ENCODE results near the gene LAMTOR2. TPM values are rescaled to one million over a fixed set of nuclear protein-coding genes. Genes with fewer than 3 reads are reported as not detected.
"Not testable (repeated sequence)": the region's sequence is repeated elsewhere in the genome, so short reads cannot be mapped to it uniquely, and the experiment has no call there.

Gene LAMTOR2
- total RNA-seq, 1 experiment from 2014 or later = 49.0 TPM

- DNase-seq (ENCODE audit: low read depth in 1 of 2, low spot score in 2 of 2) = no peak
- no peak within 1 kb of the TSS for H3K4me3 ChIP-seq
- no peaks in the 10 kb centered on the region for H3K36me3 ChIP-seq
- H3K4me1 ChIP-seq (replicated peaks) = peaks cover 15% of the 10 kb centered on the region
- H3K27ac ChIP-seq = no peak within 1 kb of the TSS
- no peaks in the 10 kb centered on the region for H3K27me3 ChIP-seq (replicated peaks)
- no peaks in the 10 kb centered on the region for H3K9me3 ChIP-seq (replicated peaks)
Observed at GRCh38 chr1:156060937-156061636, 6.5 kb downstream of the LAMTOR2 start, which contains the start of gene RAB25. Gene RAB25, plus strand, starts transcription at chr1:156061160. Its CDS starts 241 bp downstream, at chr1:156061401.

GRCh38 chr1:156062189-156062588 is 7.6 kb downstream of the LAMTOR2 start:
- no peak overlapping the region for H3K27ac ChIP-seq
- no peak overlapping the region for H3K4me3 ChIP-seq
- H3K36me3 ChIP-seq = no peaks in the 10 kb centered on the region
- H3K4me1 ChIP-seq (replicated peaks) = peaks cover 15% of the 10 kb centered on the region
- H3K9me3 ChIP-seq (replicated peaks) = no peaks in the 10 kb centered on the region
- no peak for DNase-seq (ENCODE audit: low read depth in 1 of 2, low spot score in 2 of 2)
- no peaks in the 10 kb centered on the region for H3K27me3 ChIP-seq (replicated peaks)

- no peaks in the 10 kb centered on the region for H3K9me3 ChIP-seq (replicated peaks)
- peaks cover 15% of the 10 kb centered on the region for H3K4me1 ChIP-seq (replicated peaks)
- peak; percentile 79 to 85 for DNase-seq (ENCODE audit: low read depth in 1 of 2, low spot score in 2 of 2)
- H3K36me3 ChIP-seq = no peaks in the 10 kb centered on the region
- H3K27ac ChIP-seq = no peak overlapping the region
- no peaks in the 10 kb centered on the region for H3K27me3 ChIP-seq (replicated peaks)
- no peak overlapping the region for H3K4me3 ChIP-seq
Observed at GRCh38 chr1:156063997-156064285, 9.4 kb downstream of the LAMTOR2 start.

GRCh38 chr1:156064615-156065014 is 10.0 kb downstream of the LAMTOR2 start:
- Histone ChIP-seq H3K4me1 (replicated peaks) (peaks cover 15% of the 10 kb centered on the region), H3K36me3 (no peaks in the 10 kb centered on the region), H3K4me3 (no peak overlapping the region), H3K27me3 (replicated peaks) (no peaks in the 10 kb centered on the region), H3K9me3 (replicated peaks) (no peaks in the 10 kb centered on the region), H3K27ac (no peak overlapping the region)
- no peak for DNase-seq (ENCODE audit: low read depth in 1 of 2, low spot score in 2 of 2)

GRCh38 chr1:156065212-156065611 is 10.6 kb downstream of the LAMTOR2 start:
- Histone ChIP-seq H3K4me1 (replicated peaks) (peaks cover 15% of the 10 kb centered on the region), H3K27ac (no peak overlapping the region), H3K27me3 (replicated peaks) (no peaks in the 10 kb centered on the region), H3K9me3 (replicated peaks) (no peaks in the 10 kb centered on the region), H3K4me3 (no peak overlapping the region), H3K36me3 (no peaks in the 10 kb centered on the region)
- no peak for DNase-seq (ENCODE audit: low read depth in 1 of 2, low spot score in 2 of 2)

GRCh38 chr1:156065871-156066270 is 11.3 kb downstream of the LAMTOR2 start:
- no peak overlapping the region for H3K27ac ChIP-seq
- no peak for DNase-seq (ENCODE audit: low read depth in 1 of 2, low spot score in 2 of 2)
- no peaks in the 10 kb centered on the region for H3K9me3 ChIP-seq (replicated peaks)
- H3K4me3 ChIP-seq = no peak overlapping the region
- no peaks in the 10 kb centered on the region for H3K36me3 ChIP-seq
- no peaks in the 10 kb centered on the region for H3K27me3 ChIP-seq (replicated peaks)
- H3K4me1 ChIP-seq (replicated peaks) = peaks cover 15% of the 10 kb centered on the region

GRCh38 chr1:156067262-156067661 is 12.7 kb downstream of the LAMTOR2 start:
- H3K4me1 ChIP-seq (replicated peaks) = peaks cover 15% of the 10 kb centered on the region
- no peak for DNase-seq (ENCODE audit: low read depth in 1 of 2, low spot score in 2 of 2)
- H3K4me3 ChIP-seq = no peak overlapping the region
- H3K36me3 ChIP-seq = no peaks in the 10 kb centered on the region
- no peak overlapping the region for H3K27ac ChIP-seq
- H3K9me3 ChIP-seq (replicated peaks) = no peaks in the 10 kb centered on the region
- no peaks in the 10 kb centered on the region for H3K27me3 ChIP-seq (replicated peaks)

- no peaks in the 10 kb centered on the region for H3K4me1 ChIP-seq (replicated peaks)
- H3K27me3 ChIP-seq (replicated peaks) = no peaks in the 10 kb centered on the region
- no peak for DNase-seq (ENCODE audit: low read depth in 1 of 2, low spot score in 2 of 2)
- no peak overlapping the region for H3K4me3 ChIP-seq
- no peaks in the 10 kb centered on the region for H3K36me3 ChIP-seq
- H3K27ac ChIP-seq = no peak overlapping the region
- H3K9me3 ChIP-seq (replicated peaks) = no peaks in the 10 kb centered on the region
Observed at GRCh38 chr1:156069490-156070455, 15.2 kb downstream of the LAMTOR2 start.

- H3K9me3 ChIP-seq (replicated peaks) = no peaks in the 10 kb centered on the region
- H3K27me3 ChIP-seq (replicated peaks) = no peaks in the 10 kb centered on the region
- H3K36me3 ChIP-seq = no peaks in the 10 kb centered on the region
- no peak for DNase-seq (ENCODE audit: low read depth in 1 of 2, low spot score in 2 of 2)
- no peaks in the 10 kb centered on the region for H3K4me1 ChIP-seq (replicated peaks)
- no peak overlapping the region for H3K27ac ChIP-seq
- no peak overlapping the region for H3K4me3 ChIP-seq
Observed at GRCh38 chr1:156070548-156070947, 16.0 kb downstream of the LAMTOR2 start.

- H3K4me1 ChIP-seq (replicated peaks); H3K36me3 ChIP-seq; H3K4me3 ChIP-seq; DNase-seq (ENCODE audit: low read depth in 1 of 2, low spot score in 2 of 2); H3K27ac ChIP-seq; H3K9me3 ChIP-seq (replicated peaks); H3K27me3 ChIP-seq (replicated peaks): not testable (repeated sequence)
Observed at GRCh38 chr1:156071332-156071816, 16.8 kb downstream of the LAMTOR2 start.

GRCh38 chr1:156072251-156072650 is 17.7 kb downstream of the LAMTOR2 start:
- H3K9me3 ChIP-seq (replicated peaks) = no peaks in the 10 kb centered on the region
- no peak overlapping the region for H3K4me3 ChIP-seq
- H3K27me3 ChIP-seq (replicated peaks) = no peaks in the 10 kb centered on the region
- H3K4me1 ChIP-seq (replicated peaks) = no peaks in the 10 kb centered on the region
- no peak overlapping the region for H3K27ac ChIP-seq
- no peak for DNase-seq (ENCODE audit: low read depth in 1 of 2, low spot score in 2 of 2)
- H3K36me3 ChIP-seq = peaks cover 6% of the 10 kb centered on the region

GRCh38 chr1:156073110-156073687 is 18.6 kb downstream of the LAMTOR2 start:
- H3K27me3 ChIP-seq (replicated peaks) = no peaks in the 10 kb centered on the region
- no peaks in the 10 kb centered on the region for H3K4me1 ChIP-seq (replicated peaks)
- no peak overlapping the region for H3K27ac ChIP-seq
- H3K4me3 ChIP-seq = no peak overlapping the region
- peaks cover 8% of the 10 kb centered on the region for H3K36me3 ChIP-seq
- no peak for DNase-seq (ENCODE audit: low read depth in 1 of 2, low spot score in 2 of 2)
- no peaks in the 10 kb centered on the region for H3K9me3 ChIP-seq (replicated peaks)

- Histone ChIP-seq H3K4me3 (no peak overlapping the region), H3K4me1 (replicated peaks) (no peaks in the 10 kb centered on the region), H3K9me3 (replicated peaks) (no peaks in the 10 kb centered on the region), H3K27me3 (replicated peaks) (no peaks in the 10 kb centered on the region), H3K27ac (no peak overlapping the region), H3K36me3 (peaks cover 8% of the 10 kb centered on the region)
- DNase-seq (ENCODE audit: low read depth in 1 of 2, low spot score in 2 of 2) = no peak
Observed at GRCh38 chr1:156073740-156074139, 19.2 kb downstream of the LAMTOR2 start.

- H3K36me3 ChIP-seq = peaks cover 8% of the 10 kb centered on the region
- H3K4me1 ChIP-seq (replicated peaks) = no peaks in the 10 kb centered on the region
- H3K4me3 ChIP-seq = no peak overlapping the region
- DNase-seq (ENCODE audit: low read depth in 1 of 2, low spot score in 2 of 2) = no peak
- no peaks in the 10 kb centered on the region for H3K9me3 ChIP-seq (replicated peaks)
- no peaks in the 10 kb centered on the region for H3K27me3 ChIP-seq (replicated peaks)
- H3K27ac ChIP-seq = no peak overlapping the region
Observed at GRCh38 chr1:156074661-156075060, 20.1 kb downstream of the LAMTOR2 start.
